Measurements from ENCODE around the gene MIXL1. TPM values are rescaled to one million over a fixed set of nuclear protein-coding genes. Genes with fewer than 3 reads are reported as not detected.

MIXL1 gene
- total RNA-seq, 1 experiment from 2014 or later = not detected

DNA sequence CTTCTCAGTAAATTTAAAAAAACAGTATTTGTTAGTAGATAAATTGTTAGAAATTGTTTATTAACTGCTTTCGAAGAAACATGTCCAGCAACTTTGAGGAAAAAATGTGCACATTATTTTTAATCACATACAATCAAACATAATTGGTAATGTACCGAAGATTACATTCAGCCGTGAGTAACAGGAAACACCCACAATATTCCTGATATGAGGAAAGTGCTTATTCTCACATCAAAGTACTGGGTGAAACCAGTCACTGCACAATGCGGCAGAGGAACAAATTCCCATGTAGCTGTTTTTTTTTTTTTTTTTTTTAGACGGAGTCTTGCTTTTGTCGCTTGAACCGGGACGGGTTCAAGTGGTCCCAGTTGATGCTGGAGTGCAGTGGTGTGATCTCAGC, 46.6 kb upstream of the MIXL1 start:
- peaks cover 96% of the 10 kb centered on the region for H3K79me2 ChIP-seq (ENCODE audit: insufficient read depth, low read length)
- ATAC-seq (no peak), DNase-seq (ENCODE audit: low read depth, low spot score) (no peak)
- BruUV-seq (replicated peaks) = no TSS peak
- no peak overlapping the region for H3K27ac ChIP-seq (ENCODE audit: low read depth, low read length)
- POLR2A ChIA-PET = no interaction called here
- CTCF ChIA-PET = interaction anchor here (0.9 kb wide), 1 partner anchor 20 kb away, joined by 3 read pairs; no protein-coding TSS in a partner anchor
- H3K27me3 ChIP-seq (ENCODE audit: insufficient read depth, low read length) = no peaks in the 10 kb centered on the region
- no peak overlapping the region for H3K4me2 ChIP-seq (ENCODE audit: low read length)
- H3K9ac ChIP-seq (ENCODE audit: low read length) = no peak overlapping the region
- no peaks in the 10 kb centered on the region for H4K20me1 ChIP-seq (ENCODE audit: insufficient read depth)
- peaks cover 0 to 5% of the 10 kb centered on the region in 2 experiments; a peak in 1 of 4 replicates for H3K36me3 ChIP-seq (ENCODE audit: control insufficient read depth in 1 of 2, insufficient read depth in 2 of 2, low read length in 2 of 2)
- intact Hi-C loops (cut with micrococcal nuclease) = no loop called here
- no peaks in the 10 kb centered on the region for H3K9me3 ChIP-seq (ENCODE audit: control insufficient read depth in 1 of 2, insufficient read depth in 1 of 2, low read depth in 1 of 2, low read length in 2 of 2)
- peaks cover 11 to 17% of the 10 kb centered on the region in 2 experiments for H3K4me1 ChIP-seq (ENCODE audit: control insufficient read depth in 1 of 2, insufficient read depth in 2 of 2, low read length in 2 of 2)
- RAD21 ChIA-PET (ENCODE audit: low non-redundant PET in 1 of 2, low total read pairs in 2 of 2, uncharacterized antibody in 2 of 2, unreplicated experiment in 2 of 2) = no interaction called here
- H3K9me2 ChIP-seq (ENCODE audit: insufficient read depth) = no peaks in the 10 kb centered on the region
- no peak overlapping the region for H3K4me3 ChIP-seq (replicated peaks in 1 of 2; ENCODE audit: low read depth in 1 of 2, low read length in 2 of 2)
- no peak for TF ChIP-seq CEBPB (IDR thresholded peaks at IDR 0.05; ENCODE audit: low read depth)
- TF ChIP-seq, protein P1, sequence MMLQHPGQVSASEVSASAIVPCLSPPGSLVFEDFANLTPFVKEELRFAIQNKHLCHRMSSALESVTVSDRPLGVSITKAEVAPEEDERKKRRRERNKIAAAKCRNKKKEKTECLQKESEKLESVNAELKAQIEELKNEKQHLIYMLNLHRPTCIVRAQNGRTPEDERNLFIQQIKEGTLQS (IDR thresholded peaks at IDR 0.05) = no peak
- TF ChIP-seq SRF (IDR thresholded peaks at IDR 0.05; ENCODE audit: low read depth) = no peak
- TF ChIP-seq, protein P2, sequence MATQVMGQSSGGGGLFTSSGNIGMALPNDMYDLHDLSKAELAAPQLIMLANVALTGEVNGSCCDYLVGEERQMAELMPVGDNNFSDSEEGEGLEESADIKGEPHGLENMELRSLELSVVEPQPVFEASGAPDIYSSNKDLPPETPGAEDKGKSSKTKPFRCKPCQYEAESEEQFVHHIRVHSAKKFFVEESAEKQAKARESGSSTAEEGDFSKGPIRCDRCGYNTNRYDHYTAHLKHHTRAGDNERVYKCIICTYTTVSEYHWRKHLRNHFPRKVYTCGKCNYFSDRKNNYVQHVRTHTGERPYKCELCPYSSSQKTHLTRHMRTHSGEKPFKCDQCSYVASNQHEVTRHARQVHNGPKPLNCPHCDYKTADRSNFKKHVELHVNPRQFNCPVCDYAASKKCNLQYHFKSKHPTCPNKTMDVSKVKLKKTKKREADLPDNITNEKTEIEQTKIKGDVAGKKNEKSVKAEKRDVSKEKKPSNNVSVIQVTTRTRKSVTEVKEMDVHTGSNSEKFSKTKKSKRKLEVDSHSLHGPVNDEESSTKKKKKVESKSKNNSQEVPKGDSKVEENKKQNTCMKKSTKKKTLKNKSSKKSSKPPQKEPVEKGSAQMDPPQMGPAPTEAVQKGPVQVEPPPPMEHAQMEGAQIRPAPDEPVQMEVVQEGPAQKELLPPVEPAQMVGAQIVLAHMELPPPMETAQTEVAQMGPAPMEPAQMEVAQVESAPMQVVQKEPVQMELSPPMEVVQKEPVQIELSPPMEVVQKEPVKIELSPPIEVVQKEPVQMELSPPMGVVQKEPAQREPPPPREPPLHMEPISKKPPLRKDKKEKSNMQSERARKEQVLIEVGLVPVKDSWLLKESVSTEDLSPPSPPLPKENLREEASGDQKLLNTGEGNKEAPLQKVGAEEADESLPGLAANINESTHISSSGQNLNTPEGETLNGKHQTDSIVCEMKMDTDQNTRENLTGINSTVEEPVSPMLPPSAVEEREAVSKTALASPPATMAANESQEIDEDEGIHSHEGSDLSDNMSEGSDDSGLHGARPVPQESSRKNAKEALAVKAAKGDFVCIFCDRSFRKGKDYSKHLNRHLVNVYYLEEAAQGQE (IDR thresholded peaks at IDR 0.05; ENCODE audit: low read depth) = no peak
- TF ChIP-seq POLR2AphosphoS5 (IDR thresholded peaks at IDR 0.05; ENCODE audit: low read depth, low read length) = no peak
- TF ChIP-seq SP1 (IDR thresholded peaks at IDR 0.05; ENCODE audit: low read depth) = no peak
- TF ChIP-seq, protein P3, sequence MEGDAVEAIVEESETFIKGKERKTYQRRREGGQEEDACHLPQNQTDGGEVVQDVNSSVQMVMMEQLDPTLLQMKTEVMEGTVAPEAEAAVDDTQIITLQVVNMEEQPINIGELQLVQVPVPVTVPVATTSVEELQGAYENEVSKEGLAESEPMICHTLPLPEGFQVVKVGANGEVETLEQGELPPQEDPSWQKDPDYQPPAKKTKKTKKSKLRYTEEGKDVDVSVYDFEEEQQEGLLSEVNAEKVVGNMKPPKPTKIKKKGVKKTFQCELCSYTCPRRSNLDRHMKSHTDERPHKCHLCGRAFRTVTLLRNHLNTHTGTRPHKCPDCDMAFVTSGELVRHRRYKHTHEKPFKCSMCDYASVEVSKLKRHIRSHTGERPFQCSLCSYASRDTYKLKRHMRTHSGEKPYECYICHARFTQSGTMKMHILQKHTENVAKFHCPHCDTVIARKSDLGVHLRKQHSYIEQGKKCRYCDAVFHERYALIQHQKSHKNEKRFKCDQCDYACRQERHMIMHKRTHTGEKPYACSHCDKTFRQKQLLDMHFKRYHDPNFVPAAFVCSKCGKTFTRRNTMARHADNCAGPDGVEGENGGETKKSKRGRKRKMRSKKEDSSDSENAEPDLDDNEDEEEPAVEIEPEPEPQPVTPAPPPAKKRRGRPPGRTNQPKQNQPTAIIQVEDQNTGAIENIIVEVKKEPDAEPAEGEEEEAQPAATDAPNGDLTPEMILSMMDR (IDR thresholded peaks at IDR 0.05 in 2 of 3, conservative IDR thresholded peaks at IDR 0.05 in 1 of 3; ENCODE audit: borderline replicate concordance in 1 of 3, insufficient read depth in 1 of 3, low read depth in 2 of 3, low read length in 2 of 3) = no peak
- TF ChIP-seq ELF1 (IDR thresholded peaks at IDR 0.05; ENCODE audit: borderline replicate concordance, low read depth) = no peak
- no peak for TF ChIP-seq JUND (IDR thresholded peaks at IDR 0.05)
- no peak for TF ChIP-seq RAD21 (IDR thresholded peaks at IDR 0.05; ENCODE audit: low read depth)
- TF ChIP-seq YY1 (IDR thresholded peaks at IDR 0.05; ENCODE audit: extremely low read depth, insufficient replicate concordance, low read depth, low read length) = no peak
- TF ChIP-seq POLR2A (IDR thresholded peaks at IDR 0.05; ENCODE audit: borderline replicate concordance, extremely low read depth, insufficient read depth, insufficient read length) = no peak
- no peak for TF ChIP-seq CBX3 (IDR thresholded peaks at IDR 0.05; ENCODE audit: low read depth)
- TF ChIP-seq EGR1 (IDR thresholded peaks at IDR 0.05; ENCODE audit: low read depth) = no peak
- no peak for TF ChIP-seq EZH2phosphoT487 (IDR thresholded peaks at IDR 0.05; ENCODE audit: borderline replicate concordance)
- no peak for TF ChIP-seq ZNF274 (IDR thresholded peaks at IDR 0.05; ENCODE audit: low read depth, low read length)
- TF ChIP-seq TCF7L2 (IDR thresholded peaks at IDR 0.05; ENCODE audit: borderline replicate concordance, extremely low read depth, insufficient read depth, insufficient read length) = no peak
- TF ChIP-seq FOSL1 (IDR thresholded peaks at IDR 0.05; ENCODE audit: low read depth) = no peak
- H2AFZ ChIP-seq (ENCODE audit: low read depth, low read length, poor library complexity, severe bottlenecking) = no peak overlapping the region

Data from HCT116 (cell line).